ENCODE data around the gene ZEB2.

Gene ZEB2

GRCh38 chr2:144493027-144493809, 26.7 kb downstream of the ZEB2 start:
- no peak for DNase-seq

GRCh38 chr2:144490857-144491256, 29.1 kb downstream of the ZEB2 start:
- no peak for DNase-seq

DNA sequence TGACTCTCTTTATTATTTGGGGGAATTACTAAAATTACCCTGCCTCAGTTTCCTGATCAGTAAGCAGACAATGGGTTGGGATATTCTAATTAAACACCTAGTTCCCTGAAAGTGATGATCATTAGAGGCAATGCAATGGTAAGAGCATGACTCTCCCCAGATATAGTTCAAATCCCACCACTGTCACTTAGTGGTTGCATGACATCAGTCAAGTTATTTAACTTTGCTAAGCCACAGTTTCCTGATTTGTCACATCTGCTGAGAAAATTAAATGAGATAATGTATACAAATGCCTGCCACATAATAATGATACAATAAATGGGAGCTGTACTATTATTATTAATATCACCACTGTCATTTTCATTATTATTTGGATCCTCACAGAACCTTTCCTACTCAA, 29.9 kb downstream of the ZEB2 start:
- DNase-seq = no peak

DNA sequence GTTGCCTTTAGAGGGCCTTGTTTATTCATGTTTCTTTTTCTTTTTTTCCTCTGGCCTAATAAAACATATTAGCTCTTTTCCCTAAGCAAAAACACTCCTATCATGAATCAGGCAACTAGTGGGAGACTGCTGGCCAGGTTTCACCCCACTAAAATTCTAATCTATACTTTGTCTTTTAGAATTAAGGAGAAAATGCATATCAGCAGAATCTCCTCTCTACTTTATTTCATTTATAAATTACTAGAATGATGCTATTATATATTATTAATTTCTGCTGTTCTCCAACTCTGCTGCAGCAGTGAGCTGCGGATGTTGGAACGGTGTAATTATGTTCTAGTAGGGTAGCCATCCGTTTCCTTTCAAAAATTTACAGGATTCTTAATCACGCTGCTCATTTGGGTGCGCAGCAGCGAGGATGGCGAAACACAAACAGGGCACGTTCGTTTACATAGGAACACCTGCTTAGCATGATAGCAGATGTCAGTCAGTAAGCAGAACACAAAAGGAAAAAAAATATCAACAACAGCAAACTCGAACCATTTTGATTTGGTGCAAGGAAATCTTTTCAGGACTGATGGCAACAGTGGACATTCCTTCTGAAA, 30.5 kb downstream of the ZEB2 start:
- no peak for DNase-seq

GRCh38 chr2:144484201-144484948, 35.5 kb downstream of the ZEB2 start:
- DNase-seq = no peak

DNA sequence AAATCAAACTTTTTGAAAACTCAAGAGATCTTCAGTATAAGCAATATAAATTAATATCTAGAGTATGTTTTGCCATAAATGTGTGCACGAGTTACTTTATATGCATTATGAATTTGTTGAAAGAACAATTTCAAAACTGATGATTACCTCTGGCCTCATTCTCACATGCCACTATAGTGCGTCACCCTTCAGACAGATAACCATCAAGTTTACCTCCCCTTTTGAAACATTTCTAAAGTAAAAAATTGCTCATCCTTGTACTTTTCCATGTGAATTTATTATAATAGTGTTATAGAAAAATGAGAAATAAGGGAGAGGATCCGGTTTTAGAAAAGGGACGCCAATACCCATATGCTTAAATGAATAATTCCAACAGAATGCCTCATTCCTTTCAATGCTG, 38.3 kb downstream of the ZEB2 start:
- no peak for DNase-seq

GRCh38 chr2:144481109-144481508, 38.8 kb downstream of the ZEB2 start:
- DNase-seq = no peak

DNA sequence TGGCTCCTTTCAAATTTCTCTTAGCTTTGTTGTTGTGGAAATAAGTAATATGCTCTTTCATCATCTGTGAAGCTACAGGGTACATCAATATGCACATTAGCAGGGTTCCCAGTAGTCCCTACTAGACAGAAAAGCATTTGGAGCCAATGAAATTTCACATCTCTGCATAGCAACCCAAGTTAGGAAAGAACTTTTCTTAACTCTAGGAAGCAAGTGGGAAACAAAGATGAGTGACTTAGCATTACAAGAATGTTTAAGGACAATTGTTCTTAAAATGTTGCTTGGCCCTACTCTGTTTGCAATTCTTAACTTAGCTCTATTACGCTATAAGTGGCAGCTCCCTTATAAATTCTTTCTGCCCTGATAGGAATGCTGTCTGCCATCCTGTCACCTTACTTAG, 39.6 kb downstream of the ZEB2 start:
- no peak for DNase-seq

- no peak for DNase-seq
These were observed 40.3 kb downstream of the ZEB2 start for GRCh38 chr2:144479659-144480058.

GRCh38 chr2:144479138-144479537, 40.8 kb downstream of the ZEB2 start:
- DNase-seq = no peak

DNA sequence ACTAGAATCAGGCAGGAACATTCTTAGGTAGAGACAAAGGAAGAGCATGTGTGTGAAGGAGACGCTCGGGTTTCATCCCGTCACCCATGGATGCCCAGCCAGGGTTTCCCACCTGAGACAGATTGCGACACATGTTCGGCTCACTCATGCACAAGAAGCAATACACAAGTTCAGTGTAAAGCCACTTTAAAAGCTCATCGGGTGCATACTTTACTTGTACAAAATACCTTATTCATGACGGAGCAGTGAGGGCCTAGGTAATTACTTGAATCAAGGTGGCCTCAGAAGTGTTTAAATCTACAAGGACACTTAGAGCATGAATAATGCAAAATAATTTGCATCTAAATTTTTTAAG, 42.0 kb downstream of the ZEB2 start:
- DNase-seq = no peak

DNA sequence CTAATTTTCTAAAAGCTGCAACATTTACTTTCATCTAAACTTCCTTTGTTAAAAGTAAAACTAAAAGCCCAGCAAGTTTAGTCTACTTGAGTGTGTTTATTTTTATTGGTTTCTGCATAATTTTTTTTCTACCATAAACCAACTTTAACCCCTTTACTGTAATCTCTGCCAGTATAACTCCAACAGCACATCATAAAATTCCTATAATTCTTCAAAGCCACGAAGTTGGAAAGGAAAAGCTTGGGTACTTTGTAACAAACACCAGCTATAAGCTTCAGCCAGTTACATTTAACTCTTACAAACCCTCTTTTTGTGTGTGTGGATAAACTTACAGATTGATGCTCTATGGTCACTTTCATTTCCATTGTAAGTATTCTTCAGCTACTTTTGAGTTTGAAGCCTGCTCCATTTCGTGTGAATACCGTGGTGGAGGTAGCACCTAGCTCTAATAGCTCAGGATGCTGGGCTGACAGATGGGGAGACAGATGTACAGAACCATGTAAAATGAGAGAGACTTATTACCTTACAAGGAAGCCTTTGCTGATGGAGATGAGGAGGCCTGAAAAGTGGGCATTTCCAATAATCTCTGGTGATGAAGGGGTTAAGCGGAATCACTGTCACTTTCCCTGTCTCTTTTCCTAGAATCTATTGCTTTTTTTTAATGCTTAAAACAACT, 42.5 kb downstream of the ZEB2 start:
- no peak for DNase-seq

DNA sequence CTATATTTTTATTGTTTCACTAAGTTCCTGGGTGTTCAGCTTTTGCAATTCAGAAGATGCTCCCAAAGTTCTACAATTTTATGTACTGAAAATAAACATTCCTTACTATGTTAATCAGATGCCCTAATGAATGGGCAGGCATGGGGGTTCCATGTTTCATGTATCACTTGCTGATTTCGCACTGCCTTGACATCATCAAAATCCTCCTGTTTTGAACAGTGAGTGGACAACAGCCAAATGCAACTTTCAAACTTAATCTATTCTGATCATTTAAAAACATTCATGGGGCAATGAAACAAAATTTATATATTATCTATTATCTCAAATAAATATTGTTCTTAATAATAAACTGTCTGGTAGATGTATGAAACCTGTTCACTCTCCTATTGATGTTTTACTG, 43.2 kb downstream of the ZEB2 start:
- DNase-seq = no peak

DNA sequence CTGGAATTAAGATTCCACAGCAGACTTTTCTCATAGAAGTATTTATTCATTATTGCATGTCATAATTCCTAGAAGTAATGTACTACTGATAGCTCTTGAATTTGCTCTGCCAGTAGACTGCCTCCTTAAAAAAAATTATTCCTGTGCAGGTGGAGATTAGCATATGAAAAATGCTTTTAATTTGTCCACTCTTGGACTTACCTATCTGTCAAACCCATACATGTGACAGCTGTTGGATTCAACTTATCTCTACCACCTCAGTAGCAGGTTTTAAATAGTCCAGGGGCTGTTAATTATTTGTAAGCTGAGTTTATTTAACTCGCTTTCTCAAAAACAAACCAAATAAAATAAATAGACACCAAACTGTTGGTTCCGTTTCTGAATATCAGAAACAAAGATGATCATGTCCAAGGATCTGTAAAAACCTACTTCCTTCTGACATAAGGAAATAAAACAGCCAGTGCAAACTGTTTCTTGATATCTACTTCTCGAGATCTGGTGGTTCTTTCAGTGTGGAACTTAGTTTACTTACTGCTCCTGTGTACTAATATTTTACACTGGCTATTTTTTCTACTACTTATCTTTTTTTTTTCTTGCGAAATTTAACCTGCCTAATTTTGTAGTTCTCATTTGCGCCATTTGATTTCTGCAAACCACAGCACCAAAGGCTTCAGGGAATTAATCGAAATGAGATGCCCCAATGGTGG, 44.2 kb downstream of the ZEB2 start:
- no peak for DNase-seq

GRCh38 chr2:144475044-144475443, 44.9 kb downstream of the ZEB2 start:
- no peak for DNase-seq

GRCh38 chr2:144474017-144474416, 45.9 kb downstream of the ZEB2 start:
- no peak for DNase-seq

DNA sequence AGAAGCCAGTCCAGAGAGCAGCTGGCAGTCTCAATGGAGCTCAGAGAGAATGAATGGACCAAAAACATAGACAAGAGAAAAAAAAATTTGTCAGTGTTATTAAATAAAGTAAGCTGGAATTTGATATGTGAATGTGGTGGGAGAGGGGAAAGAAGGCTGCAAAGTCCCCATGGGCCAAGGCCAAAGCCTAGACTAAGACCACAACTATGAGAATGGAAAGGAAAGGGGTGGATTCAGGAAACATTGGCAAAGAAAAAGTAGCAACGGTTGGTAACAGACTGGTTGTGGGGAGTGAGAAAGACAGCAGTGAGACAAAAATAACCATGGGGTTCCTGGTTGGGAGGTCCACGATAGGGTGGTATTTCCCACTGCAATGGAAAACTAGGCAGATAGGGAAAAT, 47.0 kb downstream of the ZEB2 start:
- no peak for DNase-seq

DNA sequence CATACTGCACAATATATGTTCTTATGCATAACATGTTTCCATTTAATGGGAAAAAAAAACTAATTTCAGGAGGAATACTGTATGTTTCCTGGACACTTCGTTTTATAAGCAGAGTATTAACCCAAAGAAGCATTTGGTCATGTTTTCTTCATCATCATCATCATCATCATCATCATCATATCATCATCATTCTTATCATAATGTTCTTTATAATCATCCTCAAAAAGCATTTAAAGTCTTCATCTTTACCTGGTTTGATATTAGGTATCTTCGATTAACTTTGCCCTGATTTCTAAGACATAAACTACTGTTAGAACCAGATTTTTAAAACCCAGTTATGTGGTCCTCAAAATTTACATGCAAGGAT, 47.9 kb downstream of the ZEB2 start:
- no peak for DNase-seq

- no peak for DNase-seq
These were observed 48.4 kb downstream of the ZEB2 start for GRCh38 chr2:144471305-144472045.

GRCh38 chr2:144470816-144471215, 49.1 kb downstream of the ZEB2 start:
- DNase-seq = no peak

GRCh38 chr2:144470334-144470733, 49.6 kb downstream of the ZEB2 start:
- DNase-seq = no peak

- no peak for DNase-seq
These were observed 50.1 kb downstream of the ZEB2 start for GRCh38 chr2:144469798-144470197.

Data from DMS79 (cell line).